ENCODE results near the gene TFR2. TPM values are rescaled to one million over a fixed set of nuclear protein-coding genes. Genes with fewer than 3 reads are reported as not detected.
A peak's percentile ranks its signal among the peaks of the same experiment; 100 is the strongest.

TFR2 gene
- total and polyA plus RNA-seq, 9 of the 15 experiments (the other 6 are each of a cell fraction or from before 2014, with no cell fraction given) = 3.8 to 123 (median 51.1) TPM

DNA sequence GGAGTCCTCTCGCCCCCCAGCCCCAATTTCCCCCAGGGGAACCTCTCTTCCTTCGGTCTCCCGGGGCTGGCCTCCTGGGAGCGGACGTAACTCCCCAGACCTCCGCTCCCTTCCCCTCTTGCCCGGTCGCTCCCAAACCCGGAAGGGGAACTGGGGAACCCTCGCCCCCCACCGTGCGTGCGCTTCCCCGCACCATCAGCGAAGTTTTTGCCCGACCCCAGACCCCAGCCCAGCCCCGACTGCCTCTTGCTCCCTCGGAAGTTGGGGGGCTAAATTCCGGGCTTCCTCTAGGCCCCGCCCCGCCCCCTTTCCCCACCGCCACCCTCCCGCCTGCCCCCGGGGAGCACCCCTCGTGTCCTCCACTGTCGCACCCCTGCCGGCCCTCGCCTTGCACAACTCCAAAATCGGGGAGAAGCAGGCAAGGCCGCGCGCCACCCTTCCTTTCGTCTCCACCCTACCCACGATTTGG lies 32.6 kb upstream of the TFR2 start (continued):
- TF ChIP-seq ZNF175 (CRISPR knock-in tag; IDR thresholded peaks at IDR 0.05; ENCODE audit: low read depth) (no peak), TOE1 (IDR thresholded peaks at IDR 0.05; ENCODE audit: borderline replicate concordance) (no peak), TOE1 (CRISPR knock-in tag; IDR thresholded peaks at IDR 0.05; ENCODE audit: borderline replicate concordance, low read depth) (0 out of 2 replicates have a peak, but pooled peaks have one; percentile 5), ZNF584 (CRISPR knock-in tag; IDR thresholded peaks at IDR 0.05; ENCODE audit: low read depth) (0 out of 2 replicates have a peak, but pooled peaks have one; percentile 12), SMAD1 (IDR thresholded peaks at IDR 0.05; ENCODE audit: low read depth, low read length, partially characterized antibody) (no peak), POLR2A (conservative IDR thresholded peaks at IDR 0.05) (peak; percentile 10; the same call in 1 of the 2 replicates), ETV1 (tag; conservative IDR thresholded peaks at IDR 0.05; ENCODE audit: low read depth) (peak; percentile 36; the same call in 1 of the 2 replicates), RBFOX2 (IDR thresholded peaks at IDR 0.05; ENCODE audit: low read depth, low read length) (peak; percentile 30; the same call in 1 of the 2 replicates), PRMT5 (CRISPR knock-in tag; IDR thresholded peaks at IDR 0.05) (0 out of 2 replicates have a peak, but pooled peaks have one; percentile 13), KLF13 (tag; IDR thresholded peaks at IDR 0.05; ENCODE audit: borderline replicate concordance, low read depth) (no peak), RBM39 (optimal IDR thresholded peaks at IDR 0.05; ENCODE audit: low read depth, low read length) (no peak), SAP30 (IDR thresholded peaks at IDR 0.05; ENCODE audit: borderline replicate concordance, insufficient read depth, low read depth, low read length, poor library complexity, severe bottlenecking) (peak; percentile 39), GABPA (tag; conservative IDR thresholded peaks at IDR 0.05; ENCODE audit: low read depth) (peak; percentile 58; the same call in 1 of the 2 replicates), RBM22 (IDR thresholded peaks at IDR 0.05; ENCODE audit: low read depth, low read length, poor library complexity, severe bottlenecking) (peak; percentile 1)
- TF ChIP-seq, protein P1, sequence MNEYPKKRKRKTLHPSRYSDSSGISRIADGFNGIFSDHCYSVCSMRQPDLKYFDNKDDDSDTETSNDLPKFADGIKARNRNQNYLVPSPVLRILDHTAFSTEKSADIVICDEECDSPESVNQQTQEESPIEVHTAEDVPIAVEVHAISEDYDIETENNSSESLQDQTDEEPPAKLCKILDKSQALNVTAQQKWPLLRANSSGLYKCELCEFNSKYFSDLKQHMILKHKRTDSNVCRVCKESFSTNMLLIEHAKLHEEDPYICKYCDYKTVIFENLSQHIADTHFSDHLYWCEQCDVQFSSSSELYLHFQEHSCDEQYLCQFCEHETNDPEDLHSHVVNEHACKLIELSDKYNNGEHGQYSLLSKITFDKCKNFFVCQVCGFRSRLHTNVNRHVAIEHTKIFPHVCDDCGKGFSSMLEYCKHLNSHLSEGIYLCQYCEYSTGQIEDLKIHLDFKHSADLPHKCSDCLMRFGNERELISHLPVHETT (CRISPR knock-in tag; conservative IDR thresholded peaks at IDR 0.05 in 1 of 2, IDR thresholded peaks at IDR 0.05 in 1 of 2) = peak in 1 of 2 experiments; percentile 75; a peak in 2 of 4 replicates
- TF ChIP-seq, protein P2, sequence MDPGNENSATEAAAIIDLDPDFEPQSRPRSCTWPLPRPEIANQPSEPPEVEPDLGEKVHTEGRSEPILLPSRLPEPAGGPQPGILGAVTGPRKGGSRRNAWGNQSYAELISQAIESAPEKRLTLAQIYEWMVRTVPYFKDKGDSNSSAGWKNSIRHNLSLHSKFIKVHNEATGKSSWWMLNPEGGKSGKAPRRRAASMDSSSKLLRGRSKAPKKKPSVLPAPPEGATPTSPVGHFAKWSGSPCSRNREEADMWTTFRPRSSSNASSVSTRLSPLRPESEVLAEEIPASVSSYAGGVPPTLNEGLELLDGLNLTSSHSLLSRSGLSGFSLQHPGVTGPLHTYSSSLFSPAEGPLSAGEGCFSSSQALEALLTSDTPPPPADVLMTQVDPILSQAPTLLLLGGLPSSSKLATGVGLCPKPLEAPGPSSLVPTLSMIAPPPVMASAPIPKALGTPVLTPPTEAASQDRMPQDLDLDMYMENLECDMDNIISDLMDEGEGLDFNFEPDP (CRISPR knock-in tag; IDR thresholded peaks at IDR 0.05) = no peak
- TF ChIP-seq, protein P3, sequence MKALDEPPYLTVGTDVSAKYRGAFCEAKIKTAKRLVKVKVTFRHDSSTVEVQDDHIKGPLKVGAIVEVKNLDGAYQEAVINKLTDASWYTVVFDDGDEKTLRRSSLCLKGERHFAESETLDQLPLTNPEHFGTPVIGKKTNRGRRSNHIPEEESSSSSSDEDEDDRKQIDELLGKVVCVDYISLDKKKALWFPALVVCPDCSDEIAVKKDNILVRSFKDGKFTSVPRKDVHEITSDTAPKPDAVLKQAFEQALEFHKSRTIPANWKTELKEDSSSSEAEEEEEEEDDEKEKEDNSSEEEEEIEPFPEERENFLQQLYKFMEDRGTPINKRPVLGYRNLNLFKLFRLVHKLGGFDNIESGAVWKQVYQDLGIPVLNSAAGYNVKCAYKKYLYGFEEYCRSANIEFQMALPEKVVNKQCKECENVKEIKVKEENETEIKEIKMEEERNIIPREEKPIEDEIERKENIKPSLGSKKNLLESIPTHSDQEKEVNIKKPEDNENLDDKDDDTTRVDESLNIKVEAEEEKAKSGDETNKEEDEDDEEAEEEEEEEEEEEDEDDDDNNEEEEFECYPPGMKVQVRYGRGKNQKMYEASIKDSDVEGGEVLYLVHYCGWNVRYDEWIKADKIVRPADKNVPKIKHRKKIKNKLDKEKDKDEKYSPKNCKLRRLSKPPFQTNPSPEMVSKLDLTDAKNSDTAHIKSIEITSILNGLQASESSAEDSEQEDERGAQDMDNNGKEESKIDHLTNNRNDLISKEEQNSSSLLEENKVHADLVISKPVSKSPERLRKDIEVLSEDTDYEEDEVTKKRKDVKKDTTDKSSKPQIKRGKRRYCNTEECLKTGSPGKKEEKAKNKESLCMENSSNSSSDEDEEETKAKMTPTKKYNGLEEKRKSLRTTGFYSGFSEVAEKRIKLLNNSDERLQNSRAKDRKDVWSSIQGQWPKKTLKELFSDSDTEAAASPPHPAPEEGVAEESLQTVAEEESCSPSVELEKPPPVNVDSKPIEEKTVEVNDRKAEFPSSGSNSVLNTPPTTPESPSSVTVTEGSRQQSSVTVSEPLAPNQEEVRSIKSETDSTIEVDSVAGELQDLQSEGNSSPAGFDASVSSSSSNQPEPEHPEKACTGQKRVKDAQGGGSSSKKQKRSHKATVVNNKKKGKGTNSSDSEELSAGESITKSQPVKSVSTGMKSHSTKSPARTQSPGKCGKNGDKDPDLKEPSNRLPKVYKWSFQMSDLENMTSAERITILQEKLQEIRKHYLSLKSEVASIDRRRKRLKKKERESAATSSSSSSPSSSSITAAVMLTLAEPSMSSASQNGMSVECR (CRISPR knock-in tag; IDR thresholded peaks at IDR 0.05) = peak; percentile 5

All from K562 (cell line).